Measurements from ENCODE around the gene GRXCR1.

Gene GRXCR1

DNA sequence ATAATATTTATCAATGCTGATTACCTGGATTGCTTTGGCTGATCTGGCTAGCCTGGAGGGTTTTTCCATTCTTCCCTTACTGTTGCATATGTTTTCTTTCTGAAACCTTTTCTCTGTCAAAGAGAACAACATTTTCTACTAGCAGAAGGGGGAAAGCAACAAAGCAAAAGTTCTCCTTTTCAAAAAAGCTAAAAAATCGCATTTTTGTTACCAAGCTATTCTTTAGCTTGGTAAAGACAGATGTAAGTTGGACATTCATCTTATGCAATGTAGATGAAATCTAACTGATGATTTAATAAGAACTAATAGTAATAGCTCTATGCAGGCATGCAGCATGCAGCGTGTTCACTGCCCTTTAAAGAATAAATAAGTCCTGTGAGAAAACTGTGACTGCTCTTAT is at the start of gene GRXCR1:
Gene GRXCR1 (plus strand): TSS at position 301 of the 400 bp plus-strand sequence. CDS start 554 bp downstream, outside the sequence.
- H3K4me3 ChIP-seq (replicated peaks in 1 of 2; ENCODE audit: low read depth in 2 of 2, low read length in 2 of 2), result no peak within 1 kb of the TSS
- no peak for DNase-seq (ENCODE audit: low read depth in 2 of 2)
- TF ChIP-seq, protein P1, sequence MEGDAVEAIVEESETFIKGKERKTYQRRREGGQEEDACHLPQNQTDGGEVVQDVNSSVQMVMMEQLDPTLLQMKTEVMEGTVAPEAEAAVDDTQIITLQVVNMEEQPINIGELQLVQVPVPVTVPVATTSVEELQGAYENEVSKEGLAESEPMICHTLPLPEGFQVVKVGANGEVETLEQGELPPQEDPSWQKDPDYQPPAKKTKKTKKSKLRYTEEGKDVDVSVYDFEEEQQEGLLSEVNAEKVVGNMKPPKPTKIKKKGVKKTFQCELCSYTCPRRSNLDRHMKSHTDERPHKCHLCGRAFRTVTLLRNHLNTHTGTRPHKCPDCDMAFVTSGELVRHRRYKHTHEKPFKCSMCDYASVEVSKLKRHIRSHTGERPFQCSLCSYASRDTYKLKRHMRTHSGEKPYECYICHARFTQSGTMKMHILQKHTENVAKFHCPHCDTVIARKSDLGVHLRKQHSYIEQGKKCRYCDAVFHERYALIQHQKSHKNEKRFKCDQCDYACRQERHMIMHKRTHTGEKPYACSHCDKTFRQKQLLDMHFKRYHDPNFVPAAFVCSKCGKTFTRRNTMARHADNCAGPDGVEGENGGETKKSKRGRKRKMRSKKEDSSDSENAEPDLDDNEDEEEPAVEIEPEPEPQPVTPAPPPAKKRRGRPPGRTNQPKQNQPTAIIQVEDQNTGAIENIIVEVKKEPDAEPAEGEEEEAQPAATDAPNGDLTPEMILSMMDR (IDR thresholded peaks at IDR 0.05; ENCODE audit: low read depth, low read length), result no peak

- DNase-seq (ENCODE audit: low read depth in 2 of 2), result no peak
- TF ChIP-seq, protein P1 (IDR thresholded peaks at IDR 0.05; ENCODE audit: low read depth, low read length), result no peak
Measured at GRCh38 chr4:42843694-42844093, 48.8 kb upstream of the GRXCR1 start.

GRCh38 chr4:42844422-42845070 is 48.0 kb upstream of the GRXCR1 start:
- H3K4me3 ChIP-seq (replicated peaks in 1 of 2; ENCODE audit: low read depth in 2 of 2, low read length in 2 of 2), result no peak overlapping the region
- TF ChIP-seq, protein P1 (IDR thresholded peaks at IDR 0.05; ENCODE audit: low read depth, low read length), result no peak
- no peak for DNase-seq (ENCODE audit: low read depth in 2 of 2)

More at GRCh38 chr4:42843694-42844093, 48.8 kb upstream of the GRXCR1 start:
- no peak overlapping the region for H3K4me3 ChIP-seq (replicated peaks in 1 of 2; ENCODE audit: low read depth in 2 of 2, low read length in 2 of 2)

DNA sequence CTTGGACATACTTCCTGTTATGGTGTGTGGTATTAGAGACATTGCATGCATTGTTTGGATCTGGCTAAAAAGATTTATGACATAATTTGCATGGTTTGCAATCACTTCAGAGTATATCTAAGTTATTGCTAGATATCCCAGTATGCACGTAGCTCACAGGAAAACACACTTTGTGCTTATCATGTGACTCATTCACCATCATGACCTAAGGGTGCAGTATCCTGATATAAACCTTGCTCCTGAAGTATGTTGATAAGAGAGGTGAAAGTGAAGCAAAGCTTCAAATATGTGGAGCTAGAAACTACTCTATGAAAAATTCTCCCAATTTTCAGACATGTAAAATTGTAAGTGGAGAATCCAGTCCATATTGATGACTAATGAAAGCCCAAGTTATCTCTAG is 46.9 kb upstream of the GRXCR1 start:
- DNase-seq (ENCODE audit: low read depth in 2 of 2), result no peak
- no peak overlapping the region for H3K4me3 ChIP-seq (replicated peaks in 1 of 2; ENCODE audit: low read depth in 2 of 2, low read length in 2 of 2)
- TF ChIP-seq, protein P1 (IDR thresholded peaks at IDR 0.05; ENCODE audit: low read depth, low read length), result no peak

- TF ChIP-seq, protein P1 (IDR thresholded peaks at IDR 0.05; ENCODE audit: low read depth, low read length), result no peak
Measured at GRCh38 chr4:42855779-42856178, 36.7 kb upstream of the GRXCR1 start.

GRCh38 chr4:42865572-42866189 is 26.8 kb upstream of the GRXCR1 start:
- peak; percentile 64 to 65 for DNase-seq (ENCODE audit: low read depth in 2 of 2)
- H3K4me3 ChIP-seq (replicated peaks in 1 of 2; ENCODE audit: low read depth in 2 of 2, low read length in 2 of 2), result no peak overlapping the region
- TF ChIP-seq, protein P1 (IDR thresholded peaks at IDR 0.05; ENCODE audit: low read depth, low read length), result peak; percentile 47

More at GRCh38 chr4:42855779-42856178, 36.7 kb upstream of the GRXCR1 start:
- H3K4me3 ChIP-seq (replicated peaks in 1 of 2; ENCODE audit: low read depth in 2 of 2, low read length in 2 of 2), result no peak overlapping the region
- no peak for DNase-seq (ENCODE audit: low read depth in 2 of 2)

Measured in cardiac fibroblast (primary cell).